ENCODE results near the gene ADD3. TPM values are rescaled to one million over a fixed set of nuclear protein-coding genes. Genes with fewer than 3 reads are reported as not detected.

Gene ADD3
- total RNA-seq, 2 donors from 2014 or later, result 127 to 131 TPM

DNA sequence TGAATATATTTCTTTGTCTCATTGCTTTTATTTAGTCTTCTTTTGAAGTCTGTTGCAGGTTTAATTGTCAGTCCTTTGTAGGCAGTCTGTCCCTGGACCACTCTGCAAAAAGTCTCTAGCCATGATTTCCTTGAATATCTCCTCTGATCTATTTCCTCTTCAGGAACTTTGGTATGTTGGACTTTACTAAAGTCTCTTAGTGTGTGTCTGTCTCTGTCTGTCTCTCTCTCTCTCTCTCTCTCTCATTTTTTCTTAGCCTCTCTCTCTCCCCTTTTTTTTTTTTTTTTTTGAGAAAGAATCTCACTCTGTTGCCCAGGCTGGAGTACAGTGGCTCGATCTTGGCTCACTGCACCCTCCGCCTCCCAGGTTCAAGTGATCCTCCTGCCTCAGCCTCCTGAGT, 57.5 kb downstream of the ADD3 start:
- intact Hi-C loops (cut with DNase I), result no loop called here
- TF ChIP-seq, protein P1, sequence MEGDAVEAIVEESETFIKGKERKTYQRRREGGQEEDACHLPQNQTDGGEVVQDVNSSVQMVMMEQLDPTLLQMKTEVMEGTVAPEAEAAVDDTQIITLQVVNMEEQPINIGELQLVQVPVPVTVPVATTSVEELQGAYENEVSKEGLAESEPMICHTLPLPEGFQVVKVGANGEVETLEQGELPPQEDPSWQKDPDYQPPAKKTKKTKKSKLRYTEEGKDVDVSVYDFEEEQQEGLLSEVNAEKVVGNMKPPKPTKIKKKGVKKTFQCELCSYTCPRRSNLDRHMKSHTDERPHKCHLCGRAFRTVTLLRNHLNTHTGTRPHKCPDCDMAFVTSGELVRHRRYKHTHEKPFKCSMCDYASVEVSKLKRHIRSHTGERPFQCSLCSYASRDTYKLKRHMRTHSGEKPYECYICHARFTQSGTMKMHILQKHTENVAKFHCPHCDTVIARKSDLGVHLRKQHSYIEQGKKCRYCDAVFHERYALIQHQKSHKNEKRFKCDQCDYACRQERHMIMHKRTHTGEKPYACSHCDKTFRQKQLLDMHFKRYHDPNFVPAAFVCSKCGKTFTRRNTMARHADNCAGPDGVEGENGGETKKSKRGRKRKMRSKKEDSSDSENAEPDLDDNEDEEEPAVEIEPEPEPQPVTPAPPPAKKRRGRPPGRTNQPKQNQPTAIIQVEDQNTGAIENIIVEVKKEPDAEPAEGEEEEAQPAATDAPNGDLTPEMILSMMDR (IDR thresholded peaks at IDR 0.05), result no peak

DNA sequence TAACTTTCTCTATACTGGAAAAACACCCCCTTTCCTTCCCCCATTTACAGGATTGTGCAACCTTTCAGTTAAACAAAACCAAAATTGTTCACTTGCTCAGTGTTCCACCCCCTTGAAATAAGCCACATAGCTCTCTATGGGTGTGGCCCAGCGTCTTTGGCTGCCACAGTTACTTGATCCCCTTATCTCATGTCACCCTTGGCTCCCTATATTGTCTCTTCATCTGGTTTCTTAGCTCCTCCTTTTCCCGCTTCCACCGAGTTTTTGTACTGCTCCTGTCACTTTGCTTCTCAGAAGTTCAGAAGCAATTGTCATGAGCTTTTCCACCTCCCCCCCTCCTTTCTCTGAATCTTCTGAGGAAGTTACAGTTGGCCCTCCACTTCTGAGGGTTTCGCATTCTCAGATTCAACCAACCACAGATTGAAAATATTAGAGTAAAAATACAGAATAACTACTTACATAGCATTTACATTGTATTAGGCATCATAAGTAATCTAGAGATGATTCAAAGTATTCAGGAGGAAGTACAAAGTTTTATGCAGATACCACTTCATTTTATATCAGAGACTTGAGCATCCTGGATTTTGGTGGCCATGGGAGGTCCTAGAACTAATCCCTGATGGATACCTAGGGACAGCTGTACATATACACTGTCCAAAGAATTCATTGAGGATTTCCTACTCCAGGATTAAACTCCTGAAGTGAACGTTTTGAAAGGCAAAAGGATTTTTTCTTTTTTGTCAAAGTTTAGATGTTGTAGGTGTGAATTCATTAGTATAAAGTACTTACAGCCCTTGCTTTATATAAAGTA, 60.4 kb downstream of the ADD3 start:
- no peaks in the 10 kb centered on the region for H3K4me1 ChIP-seq
- TF ChIP-seq, protein P1 (IDR thresholded peaks at IDR 0.05), result no peak
- DNase-seq, result peak; percentile 35
- no peaks in the 10 kb centered on the region for H3K27me3 ChIP-seq
- H3K36me3 ChIP-seq, result no peaks in the 10 kb centered on the region
- intact Hi-C loops (cut with DNase I), result no loop called here
- H3K4me3 ChIP-seq, result no peak overlapping the region
- peak overlapping the region; percentile 15 for H3K27ac ChIP-seq
- H3K9me3 ChIP-seq, result no peaks in the 10 kb centered on the region
- H3K9ac ChIP-seq (ENCODE audit: low read depth in 2 of 2, low read length in 2 of 2), result no peak overlapping the region

More for the DNA sequence above, 57.5 kb downstream of the ADD3 start:
- DNase-seq, result no peak
- Histone ChIP-seq H3K27ac (no peak overlapping the region), H3K36me3 (no peaks in the 10 kb centered on the region), H3K4me1 (no peaks in the 10 kb centered on the region), H3K4me3 (no peak overlapping the region), H3K9ac (ENCODE audit: low read depth in 2 of 2, low read length in 2 of 2) (no peak overlapping the region), H3K9me3 (no peaks in the 10 kb centered on the region), H3K27me3 (no peaks in the 10 kb centered on the region)

DNA sequence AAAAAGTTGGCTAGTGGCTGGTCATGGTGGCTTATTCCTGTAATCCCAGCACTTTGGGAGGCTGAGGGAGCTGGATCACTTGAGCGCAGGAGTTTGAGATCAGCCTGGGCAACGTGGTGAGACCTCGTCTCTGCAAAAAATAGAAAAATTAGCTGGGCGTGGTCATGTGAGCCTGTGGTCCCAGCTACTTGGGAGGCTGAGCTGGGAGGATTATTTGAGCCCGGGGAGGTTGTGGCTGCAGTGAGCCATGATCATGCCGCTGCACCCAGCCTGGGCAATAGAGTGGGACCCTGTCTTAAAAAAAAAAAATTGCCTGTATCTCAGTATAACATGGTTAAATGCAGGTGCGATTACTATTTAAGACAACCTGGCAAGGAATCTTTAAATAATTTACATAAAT, 61.0 kb downstream of the ADD3 start:
- no peaks in the 10 kb centered on the region for H3K36me3 ChIP-seq
- no peaks in the 10 kb centered on the region for H3K4me1 ChIP-seq
- H3K4me3 ChIP-seq, result no peak overlapping the region
- H3K9me3 ChIP-seq, result no peaks in the 10 kb centered on the region
- TF ChIP-seq, protein P1 (IDR thresholded peaks at IDR 0.05), result no peak
- no peaks in the 10 kb centered on the region for H3K27me3 ChIP-seq
- H3K9ac ChIP-seq (ENCODE audit: low read depth in 2 of 2, low read length in 2 of 2), result no peak overlapping the region
- intact Hi-C loops (cut with DNase I), result no loop called here
- no peak for DNase-seq
- H3K27ac ChIP-seq, result peak overlapping the region; percentile 48

DNA sequence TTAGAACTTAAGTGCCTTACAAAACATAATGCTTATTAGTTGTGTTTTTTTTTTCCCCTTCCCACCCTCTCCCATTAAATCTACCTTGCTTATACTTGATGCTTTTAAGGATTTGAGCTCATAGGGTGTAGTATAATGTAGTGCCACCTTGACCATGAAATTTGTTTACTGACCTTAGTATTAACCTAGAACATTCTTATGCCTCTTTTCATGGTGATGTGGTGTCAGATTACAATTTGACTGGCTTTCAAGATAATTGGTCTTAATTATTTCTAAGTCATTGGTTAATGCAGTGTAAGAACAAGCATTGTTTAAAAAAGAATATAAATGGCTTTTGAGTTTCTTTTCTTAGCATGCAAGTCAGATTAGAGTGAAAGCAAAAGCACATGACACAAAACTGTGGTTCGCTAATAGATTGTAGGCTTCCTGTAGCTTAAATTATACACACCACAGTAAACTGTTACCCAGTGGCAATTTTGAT, 61.8 kb downstream of the ADD3 start:
- H3K4me1 ChIP-seq, result no peaks in the 10 kb centered on the region
- intact Hi-C loops (cut with DNase I), result no loop called here
- TF ChIP-seq, protein P1 (IDR thresholded peaks at IDR 0.05), result no peak
- H3K9me3 ChIP-seq, result no peaks in the 10 kb centered on the region
- no peak overlapping the region for H3K9ac ChIP-seq (ENCODE audit: low read depth in 2 of 2, low read length in 2 of 2)
- no peaks in the 10 kb centered on the region for H3K36me3 ChIP-seq
- H3K27me3 ChIP-seq, result no peaks in the 10 kb centered on the region
- DNase-seq, result no peak
- no peak overlapping the region for H3K4me3 ChIP-seq
- H3K27ac ChIP-seq, result peak overlapping the region; percentile 48

DNA sequence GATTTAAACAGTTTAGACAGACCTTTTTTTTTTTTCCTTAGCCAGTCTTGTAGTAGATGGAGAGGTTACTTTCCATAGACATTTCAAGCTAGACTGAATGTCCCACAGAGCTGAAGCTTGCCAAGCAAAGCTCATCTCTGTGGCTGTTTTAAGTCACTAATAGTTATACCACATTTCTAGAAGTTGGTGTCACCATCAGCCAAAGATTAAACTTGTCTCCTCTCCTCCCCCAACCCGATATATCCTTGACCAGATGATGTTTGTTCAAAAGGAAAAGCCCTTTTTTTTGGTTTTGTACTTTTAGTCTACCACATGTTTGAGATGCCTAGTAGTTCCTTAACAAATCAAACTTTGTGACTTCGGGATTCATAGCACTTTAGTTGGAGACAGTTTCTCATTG, 66.1 kb downstream of the ADD3 start:
- intact Hi-C loops (cut with DNase I), result no loop called here
- Histone ChIP-seq H3K9me3 (no peaks in the 10 kb centered on the region), H3K36me3 (no peaks in the 10 kb centered on the region), H3K27me3 (no peaks in the 10 kb centered on the region), H3K27ac (no peak overlapping the region), H3K9ac (ENCODE audit: low read depth in 2 of 2, low read length in 2 of 2) (no peak overlapping the region), H3K4me3 (no peak overlapping the region), H3K4me1 (peaks cover 4% of the 10 kb centered on the region)
- DNase-seq, result no peak
- TF ChIP-seq, protein P1 (IDR thresholded peaks at IDR 0.05), result no peak

All from colonic mucosa (tissue), 4 donors.